ENCODE results near the gene RUFY4. TPM values are rescaled to one million over a fixed set of nuclear protein-coding genes. Genes with fewer than 3 reads are reported as not detected.
A peak's percentile ranks its signal among the peaks of the same experiment; 100 is the strongest.
"Not testable (repeated sequence)": the region's sequence is repeated elsewhere in the genome, so short reads cannot be mapped to it uniquely, and the experiment has no call there.

The RUFY4 gene, protein sequence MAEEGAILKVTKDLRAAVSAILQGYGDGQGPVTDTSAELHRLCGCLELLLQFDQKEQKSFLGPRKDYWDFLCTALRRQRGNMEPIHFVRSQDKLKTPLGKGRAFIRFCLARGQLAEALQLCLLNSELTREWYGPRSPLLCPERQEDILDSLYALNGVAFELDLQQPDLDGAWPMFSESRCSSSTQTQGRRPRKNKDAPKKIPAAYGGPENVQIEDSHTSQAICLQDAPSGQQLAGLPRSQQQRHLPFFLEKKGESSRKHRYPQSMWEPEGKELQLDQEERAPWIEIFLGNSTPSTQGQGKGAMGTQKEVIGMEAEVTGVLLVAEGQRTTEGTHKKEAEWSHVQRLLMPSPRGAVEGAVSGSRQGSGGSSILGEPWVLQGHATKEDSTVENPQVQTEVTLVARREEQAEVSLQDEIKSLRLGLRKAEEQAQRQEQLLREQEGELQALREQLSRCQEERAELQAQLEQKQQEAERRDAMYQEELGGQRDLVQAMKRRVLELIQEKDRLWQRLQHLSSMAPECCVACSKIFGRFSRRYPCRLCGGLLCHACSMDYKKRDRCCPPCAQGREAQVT
- polyA plus RNA-seq, result 0.25 TPM

DNA sequence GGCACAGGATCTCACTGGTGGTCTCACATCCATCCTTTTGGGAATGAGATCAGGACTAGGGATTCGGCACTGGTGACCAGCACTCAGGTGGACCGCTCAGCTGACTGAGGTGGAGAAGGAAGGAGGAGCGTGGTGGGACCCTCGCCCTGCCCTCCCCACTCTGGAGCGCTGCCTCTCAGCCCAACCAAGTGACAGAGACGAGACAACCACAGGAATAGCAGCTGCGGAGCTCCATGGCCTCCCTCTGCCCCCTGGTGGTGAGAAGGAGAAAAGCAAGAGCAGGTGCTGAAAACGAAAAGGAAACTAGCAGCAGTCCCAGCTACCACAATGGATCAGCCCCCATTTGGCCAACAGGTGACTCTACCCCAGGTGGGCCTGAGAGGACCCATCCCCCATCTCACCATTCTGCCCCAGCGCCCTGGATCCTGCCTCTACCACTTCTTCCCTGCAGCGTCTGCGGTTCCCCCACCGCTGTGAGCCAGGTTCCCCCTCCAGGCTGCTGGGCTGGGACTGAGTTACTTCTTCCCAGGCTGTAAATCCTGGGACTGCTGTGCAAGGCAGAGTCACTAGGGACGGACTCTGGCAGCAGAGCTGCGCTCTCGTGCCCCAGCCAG, at the start of gene RUFY4:
Gene RUFY4 (plus strand): TSS at position 533 of the 614 bp plus-strand sequence. CDS start 1,353 bp downstream, outside the sequence.
- H3K4me1 Mint-ChIP-seq, H3K9me3 Mint-ChIP-seq, H3K36me3 Mint-ChIP-seq, H3K27me3 Mint-ChIP-seq: not testable (repeated sequence)
- H3K27ac Mint-ChIP-seq, result peak within 1 kb of the TSS in 1 of 3 donors; percentile 12
- peak within 1 kb of the TSS in 3 of 4 donors; percentile 61 to 85 (median 81) for H3K4me3 Mint-ChIP-seq

GRCh38 chr2:218019411-218020060, 49.5 kb upstream of the RUFY4 start:
- Mint-ChIP-seq H3K36me3 (no peaks in the 10 kb centered on the region), H3K4me3 (no peak overlapping the region), H3K27ac (no peak overlapping the region), H3K27me3 (peaks cover 2% of the 10 kb centered on the region), H3K9me3 (no peaks in the 10 kb centered on the region), H3K4me1 (peaks cover 0 to 9% (median 2%) of the 10 kb centered on the region in 3 donors)

- H3K36me3 Mint-ChIP-seq, result peaks cover 2% of the 10 kb centered on the region
- H3K9me3 Mint-ChIP-seq, result no peaks in the 10 kb centered on the region
- H3K4me1 Mint-ChIP-seq, result peaks cover 0 to 9% (median 2%) of the 10 kb centered on the region in 3 donors
- no peak overlapping the region for H3K27ac Mint-ChIP-seq
- no peak overlapping the region for H3K4me3 Mint-ChIP-seq
- no peaks in the 10 kb centered on the region for H3K27me3 Mint-ChIP-seq
Measured at GRCh38 chr2:218020281-218020680, 48.8 kb upstream of the RUFY4 start.

DNA sequence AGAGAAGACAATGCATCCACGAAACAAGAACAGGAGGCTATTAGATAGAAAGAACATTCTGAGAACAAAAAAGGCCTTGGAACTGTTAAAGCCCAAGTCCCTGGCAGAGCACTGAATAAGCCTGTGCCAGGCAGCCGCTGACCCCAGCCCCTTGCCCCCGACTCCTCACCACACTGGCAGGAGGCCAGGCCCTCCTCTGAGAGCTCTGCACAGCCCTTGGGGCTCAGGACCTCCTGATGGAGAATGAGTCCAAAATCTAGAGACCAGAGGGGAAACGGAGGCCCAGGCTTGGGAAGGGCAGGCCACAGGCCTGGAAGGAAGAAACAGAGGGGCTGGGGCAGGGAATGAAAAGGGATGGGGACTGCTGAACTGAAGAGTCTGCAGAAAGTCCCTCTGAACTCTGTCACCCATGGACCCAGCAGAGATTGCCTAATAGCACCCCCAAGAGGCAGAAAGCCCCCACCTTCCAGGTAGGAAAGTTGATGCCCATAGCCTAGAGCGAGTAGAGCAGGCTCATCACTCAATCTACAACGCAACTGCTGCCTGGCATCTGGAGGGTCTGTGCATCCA, 48.0 kb upstream of the RUFY4 start:
- H3K36me3 Mint-ChIP-seq, result peaks cover 2% of the 10 kb centered on the region
- no peak overlapping the region for H3K4me3 Mint-ChIP-seq
- no peaks in the 10 kb centered on the region for H3K27me3 Mint-ChIP-seq
- no peak overlapping the region for H3K27ac Mint-ChIP-seq
- no peaks in the 10 kb centered on the region for H3K9me3 Mint-ChIP-seq
- peaks cover 0 to 9% (median 2%) of the 10 kb centered on the region in 3 donors for H3K4me1 Mint-ChIP-seq

DNA sequence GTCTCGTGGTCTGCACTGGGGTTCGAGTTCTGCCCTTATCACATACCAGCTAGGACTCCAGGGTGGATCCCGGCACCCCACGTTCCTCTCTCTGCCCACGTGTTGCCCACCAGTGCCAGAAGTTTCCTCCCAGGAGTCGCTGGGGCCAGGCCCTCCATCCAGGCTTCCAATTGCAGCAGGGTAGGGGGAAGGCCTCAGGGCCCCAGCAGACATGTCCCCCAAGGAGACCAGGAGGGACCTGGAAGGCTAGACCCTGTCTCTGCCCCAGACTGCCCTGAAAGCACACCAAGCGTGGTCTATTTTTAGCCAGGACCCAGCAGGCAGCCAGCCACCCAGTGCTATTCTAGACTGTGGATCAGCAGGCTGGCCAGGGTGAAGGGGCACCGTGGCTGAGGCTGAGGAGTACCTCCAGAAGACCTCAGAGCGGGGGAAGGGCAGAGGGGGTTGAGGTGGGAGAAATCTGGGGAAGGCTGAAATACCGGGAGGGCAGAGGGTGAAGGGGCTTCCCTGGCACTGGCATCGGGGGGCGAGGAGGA, 47.4 kb upstream of the RUFY4 start:
- H3K4me3 Mint-ChIP-seq, result no peak overlapping the region
- H3K27me3 Mint-ChIP-seq, result no peaks in the 10 kb centered on the region
- H3K4me1 Mint-ChIP-seq, result peaks cover 0 to 9% (median 2%) of the 10 kb centered on the region in 3 donors
- peaks cover 2% of the 10 kb centered on the region for H3K36me3 Mint-ChIP-seq
- H3K27ac Mint-ChIP-seq, result no peak overlapping the region
- H3K9me3 Mint-ChIP-seq, result no peaks in the 10 kb centered on the region

- H3K9me3 Mint-ChIP-seq, result no peaks in the 10 kb centered on the region
- no peak overlapping the region for H3K27ac Mint-ChIP-seq
- peaks cover 2% of the 10 kb centered on the region for H3K36me3 Mint-ChIP-seq
- no peaks in the 10 kb centered on the region for H3K27me3 Mint-ChIP-seq
- no peak overlapping the region for H3K4me3 Mint-ChIP-seq
- H3K4me1 Mint-ChIP-seq, result peaks cover 0 to 8% (median 2%) of the 10 kb centered on the region in 3 donors
Measured at GRCh38 chr2:218022131-218022850, 46.8 kb upstream of the RUFY4 start.

GRCh38 chr2:218022851-218023530, 46.1 kb upstream of the RUFY4 start:
- H3K4me1 Mint-ChIP-seq, result peaks cover 0 to 4% (median 2%) of the 10 kb centered on the region in 3 donors
- H3K27me3 Mint-ChIP-seq, result no peaks in the 10 kb centered on the region
- H3K9me3 Mint-ChIP-seq, result no peaks in the 10 kb centered on the region
- H3K4me3 Mint-ChIP-seq, result no peak overlapping the region
- no peak overlapping the region for H3K27ac Mint-ChIP-seq
- peaks cover 2% of the 10 kb centered on the region for H3K36me3 Mint-ChIP-seq

GRCh38 chr2:218023636-218024035, 45.4 kb upstream of the RUFY4 start:
- H3K27me3 Mint-ChIP-seq, result no peaks in the 10 kb centered on the region
- H3K36me3 Mint-ChIP-seq, result peaks cover 2% of the 10 kb centered on the region
- H3K9me3 Mint-ChIP-seq, result no peaks in the 10 kb centered on the region
- no peak overlapping the region for H3K4me3 Mint-ChIP-seq
- H3K4me1 Mint-ChIP-seq, result peaks cover 0 to 3% (median 2%) of the 10 kb centered on the region in 3 donors
- H3K27ac Mint-ChIP-seq, result no peak overlapping the region

- H3K4me1 Mint-ChIP-seq, result peaks cover 0 to 3% (median 2%) of the 10 kb centered on the region in 3 donors
- H3K27ac Mint-ChIP-seq, result no peak overlapping the region
- no peaks in the 10 kb centered on the region for H3K27me3 Mint-ChIP-seq
- H3K9me3 Mint-ChIP-seq, result no peaks in the 10 kb centered on the region
- peaks cover 2% of the 10 kb centered on the region for H3K36me3 Mint-ChIP-seq
- no peak overlapping the region for H3K4me3 Mint-ChIP-seq
Measured at GRCh38 chr2:218024336-218024735, 44.7 kb upstream of the RUFY4 start.

- H3K27me3 Mint-ChIP-seq, result no peaks in the 10 kb centered on the region
- peaks cover 0 to under 1% (median 0%) of the 10 kb centered on the region in 3 donors for H3K4me1 Mint-ChIP-seq
- no peaks in the 10 kb centered on the region for H3K9me3 Mint-ChIP-seq
- H3K4me3 Mint-ChIP-seq, result no peak overlapping the region
- peaks cover 2% of the 10 kb centered on the region for H3K36me3 Mint-ChIP-seq
- no peak overlapping the region for H3K27ac Mint-ChIP-seq
Measured at GRCh38 chr2:218024871-218025270, 44.2 kb upstream of the RUFY4 start.

GRCh38 chr2:218026244-218026643, 42.8 kb upstream of the RUFY4 start:
- Mint-ChIP-seq H3K4me3 (no peak overlapping the region), H3K36me3 (peaks cover 2% of the 10 kb centered on the region), H3K4me1 (no peaks in the 10 kb centered on the region), H3K27ac (no peak overlapping the region), H3K27me3 (no peaks in the 10 kb centered on the region), H3K9me3 (no peaks in the 10 kb centered on the region)

DNA sequence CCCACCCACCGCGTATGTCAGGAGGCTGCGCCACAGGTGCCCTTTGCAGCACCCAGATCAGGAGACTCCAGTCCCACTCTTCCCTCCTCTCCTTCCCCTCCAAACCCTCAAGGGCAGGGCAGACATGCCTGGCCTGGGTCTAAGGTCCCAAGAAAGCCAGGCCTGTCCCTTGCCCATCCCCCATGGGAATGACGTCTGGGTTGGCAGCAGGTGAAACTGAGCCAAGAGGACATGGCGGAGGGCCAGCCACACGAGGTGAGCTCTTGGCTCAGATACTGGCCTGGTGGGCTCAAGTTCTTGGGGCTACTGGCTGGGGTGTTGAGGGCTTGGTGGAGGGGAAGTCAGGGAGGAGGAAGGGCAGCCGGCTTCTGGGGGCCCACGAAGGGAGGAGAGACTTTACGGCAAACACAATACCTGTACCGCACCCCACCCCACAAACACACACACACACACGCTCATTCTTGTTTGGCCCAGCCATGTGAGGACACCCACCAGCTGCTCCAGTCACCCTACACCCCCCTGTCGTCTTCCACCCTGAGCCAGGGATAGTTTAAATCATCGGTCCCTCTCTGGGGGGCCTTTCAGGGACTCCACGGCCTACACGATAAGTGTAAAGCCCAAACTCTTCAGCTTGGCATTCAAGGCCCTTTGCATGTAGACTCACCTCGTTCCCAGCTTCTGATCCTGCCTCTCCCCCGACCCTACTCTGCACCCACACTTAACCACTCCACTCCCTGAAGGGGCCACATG, 42.2 kb upstream of the RUFY4 start:
- peaks cover 2% of the 10 kb centered on the region for H3K36me3 Mint-ChIP-seq
- H3K9me3 Mint-ChIP-seq, result no peaks in the 10 kb centered on the region
- H3K27ac Mint-ChIP-seq, result no peak overlapping the region
- H3K4me1 Mint-ChIP-seq, result no peaks in the 10 kb centered on the region
- H3K27me3 Mint-ChIP-seq, result no peaks in the 10 kb centered on the region
- no peak overlapping the region for H3K4me3 Mint-ChIP-seq
